PFSK-1 (cell line): ENCODE data around the gene SMIM26.

Experiments used
- FOXP2 ChIP-seq: optimal IDR thresholded peaks from 2 replicates; pipeline ENCODE3; 2011; ENCODE audit warnings: borderline replicate concordance, control low read depth, inconsistent platforms; ENCODE audit not compliant: insufficient read depth; ENCODE audit errors: extremely low read length, extremely low read depth
- POLR2AphosphoS5 ChIP-seq: IDR thresholded peaks from 2 replicates; pipeline ENCODE4 v1.6.1; 2012; ENCODE audit warnings: low read depth, mild to moderate bottlenecking, control low read depth, low read length, moderate library complexity
- SIN3A ChIP-seq: IDR thresholded peaks from 2 replicates; pipeline ENCODE4 v1.6.1; 2012; ENCODE audit warnings: mild to moderate bottlenecking, low read length, moderate library complexity, borderline replicate concordance; ENCODE audit not compliant: insufficient read depth
- TAF1 ChIP-seq: IDR thresholded peaks from 2 replicates; pipeline ENCODE4 v1.6.1; 2012; ENCODE audit warnings: low read length, control low read depth, borderline replicate concordance; ENCODE audit not compliant: insufficient read depth
- TF ChIP-seq, protein P1 (sequence below), 2 experiments: IDR thresholded peaks; 2 replicates each; pipeline versions ENCODE4 v1.6.1 to v1.8.0; 2011 to 2012; ENCODE audit warnings: low read depth in 2 of 2, low read length in 2 of 2, control low read depth in 1 of 2, inconsistent platforms in 1 of 2, mild to moderate bottlenecking in 1 of 2, moderate library complexity in 1 of 2; ENCODE audit not compliant: insufficient read depth in 1 of 2

Gene SMIM26

DNA sequence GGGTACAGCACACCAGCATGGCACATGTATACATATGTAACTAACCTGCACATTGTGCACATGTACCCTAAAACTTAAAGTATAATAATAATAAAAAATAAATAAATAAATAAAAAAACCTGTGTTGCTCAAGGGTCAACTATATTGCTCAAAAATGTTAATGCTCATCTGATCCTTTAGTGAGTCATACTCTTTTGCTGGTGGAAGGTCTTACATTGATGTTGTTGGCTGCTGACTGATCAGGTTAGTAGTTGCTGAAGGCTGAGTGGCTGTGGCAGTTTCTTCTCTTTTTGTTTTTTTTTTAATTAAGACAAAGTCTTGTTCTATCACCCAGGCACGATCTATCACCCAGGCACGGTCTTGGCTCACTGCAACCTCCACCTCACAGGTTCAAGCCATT is 29.6 kb upstream of the SMIM26 start:
- no peak for TF ChIP-seq POLR2AphosphoS5
- no peak for TF ChIP-seq FOXP2
- no peak for TF ChIP-seq TAF1
- TF ChIP-seq SIN3A, result no peak
- TF ChIP-seq, protein P1, sequence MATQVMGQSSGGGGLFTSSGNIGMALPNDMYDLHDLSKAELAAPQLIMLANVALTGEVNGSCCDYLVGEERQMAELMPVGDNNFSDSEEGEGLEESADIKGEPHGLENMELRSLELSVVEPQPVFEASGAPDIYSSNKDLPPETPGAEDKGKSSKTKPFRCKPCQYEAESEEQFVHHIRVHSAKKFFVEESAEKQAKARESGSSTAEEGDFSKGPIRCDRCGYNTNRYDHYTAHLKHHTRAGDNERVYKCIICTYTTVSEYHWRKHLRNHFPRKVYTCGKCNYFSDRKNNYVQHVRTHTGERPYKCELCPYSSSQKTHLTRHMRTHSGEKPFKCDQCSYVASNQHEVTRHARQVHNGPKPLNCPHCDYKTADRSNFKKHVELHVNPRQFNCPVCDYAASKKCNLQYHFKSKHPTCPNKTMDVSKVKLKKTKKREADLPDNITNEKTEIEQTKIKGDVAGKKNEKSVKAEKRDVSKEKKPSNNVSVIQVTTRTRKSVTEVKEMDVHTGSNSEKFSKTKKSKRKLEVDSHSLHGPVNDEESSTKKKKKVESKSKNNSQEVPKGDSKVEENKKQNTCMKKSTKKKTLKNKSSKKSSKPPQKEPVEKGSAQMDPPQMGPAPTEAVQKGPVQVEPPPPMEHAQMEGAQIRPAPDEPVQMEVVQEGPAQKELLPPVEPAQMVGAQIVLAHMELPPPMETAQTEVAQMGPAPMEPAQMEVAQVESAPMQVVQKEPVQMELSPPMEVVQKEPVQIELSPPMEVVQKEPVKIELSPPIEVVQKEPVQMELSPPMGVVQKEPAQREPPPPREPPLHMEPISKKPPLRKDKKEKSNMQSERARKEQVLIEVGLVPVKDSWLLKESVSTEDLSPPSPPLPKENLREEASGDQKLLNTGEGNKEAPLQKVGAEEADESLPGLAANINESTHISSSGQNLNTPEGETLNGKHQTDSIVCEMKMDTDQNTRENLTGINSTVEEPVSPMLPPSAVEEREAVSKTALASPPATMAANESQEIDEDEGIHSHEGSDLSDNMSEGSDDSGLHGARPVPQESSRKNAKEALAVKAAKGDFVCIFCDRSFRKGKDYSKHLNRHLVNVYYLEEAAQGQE (IDR thresholded peaks at IDR 0.05; ENCODE audit: insufficient read depth in 1 of 2, low read depth in 2 of 2, low read length in 2 of 2), result no peak

DNA sequence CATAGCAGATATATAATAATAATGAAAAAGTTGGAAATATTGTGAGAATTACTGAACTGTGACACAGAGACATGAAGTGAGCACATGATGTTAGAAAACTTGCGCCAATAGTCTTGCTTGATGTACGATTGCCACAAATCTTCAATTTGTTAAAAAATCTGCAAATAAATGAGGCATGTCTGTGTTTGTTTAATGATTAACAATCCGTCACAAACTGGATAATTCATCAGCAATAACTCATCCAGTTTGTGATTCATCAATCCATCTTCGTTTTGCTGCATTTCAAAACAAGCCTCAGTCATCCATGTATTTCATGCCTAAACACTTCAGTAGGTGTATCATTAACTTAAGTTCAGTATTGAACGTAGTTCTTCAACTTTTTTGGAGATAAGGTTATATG is 25.5 kb upstream of the SMIM26 start:
- no peak for TF ChIP-seq TAF1
- TF ChIP-seq FOXP2, result no peak
- no peak for TF ChIP-seq POLR2AphosphoS5
- TF ChIP-seq, protein P1 (IDR thresholded peaks at IDR 0.05; ENCODE audit: insufficient read depth in 1 of 2, low read depth in 2 of 2, low read length in 2 of 2), result no peak
- no peak for TF ChIP-seq SIN3A

DNA sequence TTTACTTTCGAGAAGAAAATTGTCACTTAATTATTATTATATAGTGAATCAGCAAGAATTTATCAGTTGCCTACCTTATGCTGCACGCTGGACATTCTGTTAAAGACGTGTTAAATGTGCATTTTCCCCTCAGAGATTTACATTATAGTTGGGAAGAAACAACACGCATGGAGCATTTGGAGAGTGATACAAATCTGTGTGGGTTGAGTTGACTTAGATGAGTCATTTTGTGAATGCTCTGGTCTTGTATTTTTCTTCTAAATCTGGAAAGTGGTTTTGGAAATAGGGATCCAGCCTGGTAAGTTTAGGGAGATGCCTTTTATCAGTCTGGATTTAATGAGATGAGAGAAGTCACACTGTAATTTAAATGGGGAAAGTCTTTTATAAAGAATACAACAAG is 24.0 kb upstream of the SMIM26 start:
- TF ChIP-seq TAF1 (no peak), SIN3A (no peak), FOXP2 (no peak), POLR2AphosphoS5 (no peak)
- TF ChIP-seq, protein P1 (IDR thresholded peaks at IDR 0.05; ENCODE audit: insufficient read depth in 1 of 2, low read depth in 2 of 2, low read length in 2 of 2), result no peak

DNA sequence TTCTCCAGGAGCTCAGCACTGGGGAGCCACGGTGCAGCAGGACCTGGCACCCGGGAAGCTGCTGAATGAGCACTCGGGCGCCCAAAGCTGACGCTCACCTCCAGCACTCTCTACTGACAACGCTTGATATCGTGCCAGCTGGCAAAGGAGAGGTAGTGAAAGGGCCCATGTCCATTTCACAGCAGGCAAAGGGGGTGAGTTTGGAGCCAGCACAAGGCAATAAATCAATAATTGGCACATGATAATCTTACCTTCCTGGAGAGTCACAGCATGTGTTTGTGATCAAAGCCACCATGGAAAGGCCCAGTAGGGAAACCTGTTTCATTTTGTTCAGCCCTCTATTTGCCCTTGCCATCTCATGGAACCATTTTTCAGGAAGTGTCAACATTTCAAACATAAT is 23.3 kb upstream of the SMIM26 start:
- TF ChIP-seq FOXP2 (no peak), TAF1 (no peak), SIN3A (no peak)

DNA sequence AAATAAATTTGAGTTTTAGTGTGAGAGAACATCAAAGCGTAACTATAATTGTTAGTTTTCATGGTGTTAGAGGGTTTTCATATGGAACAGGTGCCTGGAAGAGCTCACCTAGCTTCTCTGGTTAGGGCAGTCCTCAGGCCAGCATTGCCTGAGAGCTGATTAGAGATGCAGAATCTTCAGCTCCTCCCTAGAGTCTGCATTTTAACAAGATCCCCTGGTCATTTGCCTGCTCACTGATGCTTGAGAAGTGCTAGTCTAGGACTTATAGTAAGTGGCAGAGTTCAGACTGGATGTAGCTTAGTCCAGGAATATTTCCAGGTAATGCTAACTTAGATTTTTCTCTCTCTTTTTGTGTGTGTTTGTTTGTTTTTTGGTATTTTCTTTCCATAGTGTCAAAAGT is 21.7 kb upstream of the SMIM26 start:
- TF ChIP-seq TAF1 (no peak), POLR2AphosphoS5 (no peak), SIN3A (no peak)
- TF ChIP-seq, protein P1 (IDR thresholded peaks at IDR 0.05; ENCODE audit: insufficient read depth in 1 of 2, low read depth in 2 of 2, low read length in 2 of 2), result no peak
